GM18867 (cell line): ENCODE measurements around the gene CCDC60.
"Not testable (repeated sequence)": the region's sequence is repeated elsewhere in the genome, so short reads cannot be mapped to it uniquely, and the experiment has no call there.

ENCODE experiments used
- ATAC-seq: cut with Tn5 transposase; IDR thresholded peaks from one replicate; pipeline ENCODE4 v1.9.1; 2021; ENCODE audit warnings: mild to moderate bottlenecking, moderate library complexity; ENCODE audit not compliant: unreplicated experiment

CCDC60 gene

GRCh38 chr12:119338593-119339363, 4.2 kb downstream of the CCDC60 start:
- ATAC-seq: no peak

- no peak for ATAC-seq
These were observed 6.0 kb downstream of the CCDC60 start for GRCh38 chr12:119340578-119340977.

GRCh38 chr12:119341020-119341419, 6.5 kb downstream of the CCDC60 start:
- no peak for ATAC-seq

- no peak for ATAC-seq
These were observed 7.5 kb downstream of the CCDC60 start for GRCh38 chr12:119341988-119342387.

GRCh38 chr12:119343130-119343529, 8.6 kb downstream of the CCDC60 start:
- ATAC-seq: no peak

- ATAC-seq: no peak
These were observed 19.6 kb downstream of the CCDC60 start for GRCh38 chr12:119354172-119354571.

GRCh38 chr12:119360366-119360765, 25.8 kb downstream of the CCDC60 start:
- ATAC-seq: not testable (repeated sequence)

GRCh38 chr12:119363037-119363436, 28.5 kb downstream of the CCDC60 start:
- ATAC-seq: no peak

- no peak for ATAC-seq
These were observed 29.0 kb downstream of the CCDC60 start for GRCh38 chr12:119363490-119363889.

GRCh38 chr12:119365451-119365850, 30.9 kb downstream of the CCDC60 start:
- ATAC-seq: no peak

- no peak for ATAC-seq
These were observed 31.5 kb downstream of the CCDC60 start for GRCh38 chr12:119366007-119366406.

- no peak for ATAC-seq
These were observed 34.6 kb downstream of the CCDC60 start for GRCh38 chr12:119369161-119369560.

GRCh38 chr12:119369907-119370546, 35.5 kb downstream of the CCDC60 start:
- ATAC-seq: no peak

GRCh38 chr12:119372540-119372939, 38.0 kb downstream of the CCDC60 start:
- ATAC-seq: no peak

GRCh38 chr12:119373001-119373400, 38.5 kb downstream of the CCDC60 start:
- ATAC-seq: no peak

- no peak for ATAC-seq
These were observed 39.1 kb downstream of the CCDC60 start for GRCh38 chr12:119373666-119374065.

- no peak for ATAC-seq
These were observed 40.1 kb downstream of the CCDC60 start for GRCh38 chr12:119374635-119375034.

- no peak for ATAC-seq
These were observed 40.8 kb downstream of the CCDC60 start for GRCh38 chr12:119375075-119375882.

GRCh38 chr12:119375883-119376190, 41.3 kb downstream of the CCDC60 start:
- no peak for ATAC-seq

- ATAC-seq: no peak
These were observed 44.4 kb downstream of the CCDC60 start for GRCh38 chr12:119378903-119379302.

GRCh38 chr12:119381471-119382235, 47.1 kb downstream of the CCDC60 start:
- no peak for ATAC-seq
